ENCODE results near the gene AGFG2. TPM values are rescaled to one million over a fixed set of nuclear protein-coding genes. Genes with fewer than 3 reads are reported as not detected.

The AGFG2 gene
- total and polyA plus RNA-seq, 2 of the 13 experiments (the other 11 are each of a cell fraction or from before 2014, with no cell fraction given), result 125 to 132 TPM

DNA sequence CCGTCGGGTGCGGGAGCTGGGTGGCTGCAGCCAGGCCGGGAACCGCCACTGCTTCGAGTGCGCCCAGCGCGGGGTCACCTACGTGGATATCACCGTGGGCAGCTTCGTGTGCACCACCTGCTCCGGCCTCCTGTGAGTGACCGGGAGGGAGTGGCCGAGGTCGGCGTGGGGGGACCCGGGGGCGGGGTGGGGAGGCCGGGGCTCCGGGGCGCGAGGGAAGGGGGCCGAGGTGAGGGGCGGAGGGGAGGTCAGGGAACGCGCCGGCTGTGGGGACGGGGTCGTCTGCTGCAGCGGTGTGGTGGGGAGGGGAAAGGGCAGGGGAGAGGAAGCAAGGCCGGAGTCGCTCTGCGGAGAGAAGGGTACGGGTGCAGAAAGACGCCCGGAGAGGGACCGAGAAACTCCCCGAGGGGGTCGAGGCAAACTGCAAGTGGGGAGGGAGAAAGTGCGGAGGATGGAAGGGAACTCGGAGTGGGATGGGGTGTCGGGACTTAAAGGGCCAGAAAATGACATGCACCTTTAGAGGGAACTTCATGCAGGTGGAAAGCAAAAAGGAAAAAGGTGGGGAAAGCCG, 518 bp downstream of the AGFG2 start (continued):
- TF ChIP-seq, protein P1, sequence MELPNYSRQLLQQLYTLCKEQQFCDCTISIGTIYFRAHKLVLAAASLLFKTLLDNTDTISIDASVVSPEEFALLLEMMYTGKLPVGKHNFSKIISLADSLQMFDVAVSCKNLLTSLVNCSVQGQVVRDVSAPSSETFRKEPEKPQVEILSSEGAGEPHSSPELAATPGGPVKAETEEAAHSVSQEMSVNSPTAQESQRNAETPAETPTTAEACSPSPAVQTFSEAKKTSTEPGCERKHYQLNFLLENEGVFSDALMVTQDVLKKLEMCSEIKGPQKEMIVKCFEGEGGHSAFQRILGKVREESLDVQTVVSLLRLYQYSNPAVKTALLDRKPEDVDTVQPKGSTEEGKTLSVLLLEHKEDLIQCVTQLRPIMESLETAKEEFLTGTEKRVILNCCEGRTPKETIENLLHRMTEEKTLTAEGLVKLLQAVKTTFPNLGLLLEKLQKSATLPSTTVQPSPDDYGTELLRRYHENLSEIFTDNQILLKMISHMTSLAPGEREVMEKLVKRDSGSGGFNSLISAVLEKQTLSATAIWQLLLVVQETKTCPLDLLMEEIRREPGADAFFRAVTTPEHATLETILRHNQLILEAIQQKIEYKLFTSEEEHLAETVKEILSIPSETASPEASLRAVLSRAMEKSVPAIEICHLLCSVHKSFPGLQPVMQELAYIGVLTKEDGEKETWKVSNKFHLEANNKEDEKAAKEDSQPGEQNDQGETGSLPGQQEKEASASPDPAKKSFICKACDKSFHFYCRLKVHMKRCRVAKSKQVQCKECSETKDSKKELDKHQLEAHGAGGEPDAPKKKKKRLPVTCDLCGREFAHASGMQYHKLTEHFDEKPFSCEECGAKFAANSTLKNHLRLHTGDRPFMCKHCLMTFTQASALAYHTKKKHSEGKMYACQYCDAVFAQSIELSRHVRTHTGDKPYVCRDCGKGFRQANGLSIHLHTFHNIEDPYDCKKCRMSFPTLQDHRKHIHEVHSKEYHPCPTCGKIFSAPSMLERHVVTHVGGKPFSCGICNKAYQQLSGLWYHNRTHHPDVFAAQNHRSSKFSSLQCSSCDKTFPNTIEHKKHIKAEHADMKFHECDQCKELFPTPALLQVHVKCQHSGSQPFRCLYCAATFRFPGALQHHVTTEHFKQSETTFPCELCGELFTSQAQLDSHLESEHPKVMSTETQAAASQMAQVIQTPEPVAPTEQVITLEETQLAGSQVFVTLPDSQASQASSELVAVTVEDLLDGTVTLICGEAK (IDR thresholded peaks at IDR 0.05), result no peak
- TF ChIP-seq, protein P1 (CRISPR knock-in tag; IDR thresholded peaks at IDR 0.05), result 0 out of 2 replicates have a peak, but pooled peaks have one; percentile 5
- TF ChIP-seq CCDC6 (CRISPR knock-in tag; IDR thresholded peaks at IDR 0.05) (no peak), PAF1 (CRISPR knock-in tag; IDR thresholded peaks at IDR 0.05) (no peak), ISX (CRISPR knock-in tag; conservative IDR thresholded peaks at IDR 0.05) (no peak), JUND (CRISPR knock-in tag; IDR thresholded peaks at IDR 0.05) (no peak), ZBTB7A (CRISPR knock-in tag; IDR thresholded peaks at IDR 0.05) (0 out of 2 replicates have a peak, but pooled peaks have one; percentile 42), ZNF788 (CRISPR knock-in tag; IDR thresholded peaks at IDR 0.05; ENCODE audit: borderline replicate concordance) (no peak), HMG20B (CRISPR knock-in tag; conservative IDR thresholded peaks at IDR 0.05) (no peak), POGZ (CRISPR knock-in tag; IDR thresholded peaks at IDR 0.05) (no peak), TMF1 (CRISPR knock-in tag; IDR thresholded peaks at IDR 0.05; ENCODE audit: low read depth) (0 out of 2 replicates have a peak, but pooled peaks have one; percentile 20), NBN (conservative IDR thresholded peaks at IDR 0.05) (no peak), UBTF (CRISPR knock-in tag; IDR thresholded peaks at IDR 0.05) (peak; percentile 45; the same call in 1 of the 2 replicates), ZNF83 (CRISPR knock-in tag; IDR thresholded peaks at IDR 0.05; ENCODE audit: borderline replicate concordance) (no peak), PRMT3 (CRISPR knock-in tag; IDR thresholded peaks at IDR 0.05; ENCODE audit: borderline replicate concordance, low read depth) (no peak)
- TF ChIP-seq, protein P2, sequence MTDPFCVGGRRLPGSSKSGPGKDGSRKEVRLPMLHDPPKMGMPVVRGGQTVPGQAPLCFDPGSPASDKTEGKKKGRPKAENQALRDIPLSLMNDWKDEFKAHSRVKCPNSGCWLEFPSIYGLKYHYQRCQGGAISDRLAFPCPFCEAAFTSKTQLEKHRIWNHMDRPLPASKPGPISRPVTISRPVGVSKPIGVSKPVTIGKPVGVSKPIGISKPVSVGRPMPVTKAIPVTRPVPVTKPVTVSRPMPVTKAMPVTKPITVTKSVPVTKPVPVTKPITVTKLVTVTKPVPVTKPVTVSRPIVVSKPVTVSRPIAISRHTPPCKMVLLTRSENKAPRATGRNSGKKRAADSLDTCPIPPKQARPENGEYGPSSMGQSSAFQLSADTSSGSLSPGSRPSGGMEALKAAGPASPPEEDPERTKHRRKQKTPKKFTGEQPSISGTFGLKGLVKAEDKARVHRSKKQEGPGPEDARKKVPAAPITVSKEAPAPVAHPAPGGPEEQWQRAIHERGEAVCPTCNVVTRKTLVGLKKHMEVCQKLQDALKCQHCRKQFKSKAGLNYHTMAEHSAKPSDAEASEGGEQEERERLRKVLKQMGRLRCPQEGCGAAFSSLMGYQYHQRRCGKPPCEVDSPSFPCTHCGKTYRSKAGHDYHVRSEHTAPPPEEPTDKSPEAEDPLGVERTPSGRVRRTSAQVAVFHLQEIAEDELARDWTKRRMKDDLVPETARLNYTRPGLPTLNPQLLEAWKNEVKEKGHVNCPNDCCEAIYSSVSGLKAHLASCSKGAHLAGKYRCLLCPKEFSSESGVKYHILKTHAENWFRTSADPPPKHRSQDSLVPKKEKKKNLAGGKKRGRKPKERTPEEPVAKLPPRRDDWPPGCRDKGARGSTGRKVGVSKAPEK (CRISPR knock-in tag; IDR thresholded peaks at IDR 0.05; ENCODE audit: borderline replicate concordance), result no peak
